Measurements from ENCODE around the gene FLNB.

FLNB gene

GRCh38 chr3:58012302-58012701 is 4.1 kb downstream of the FLNB start:
- no peak for DNase-seq

DNA sequence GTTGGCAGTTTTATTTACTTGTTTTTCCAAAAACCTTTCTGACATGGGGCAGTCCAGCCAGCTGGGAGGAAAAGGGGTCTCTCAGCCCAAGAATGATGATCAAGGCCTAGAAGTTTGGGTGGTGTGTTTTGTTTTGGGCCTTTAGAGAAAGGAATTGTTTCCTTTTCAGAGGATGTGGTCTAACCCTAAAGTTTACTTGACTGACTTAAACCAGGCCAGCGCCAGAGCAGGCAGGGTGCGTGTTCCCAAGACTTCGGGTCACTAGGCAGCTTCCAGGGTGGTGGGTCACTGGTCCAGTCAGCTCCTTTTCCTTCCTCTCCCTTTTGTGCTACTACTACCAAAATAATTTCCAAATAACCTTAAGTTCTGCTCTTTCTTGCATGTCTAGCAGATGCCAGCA is 4.9 kb downstream of the FLNB start:
- no peak for DNase-seq

GRCh38 chr3:58013973-58014649 is 5.9 kb downstream of the FLNB start:
- no peak for DNase-seq

DNA sequence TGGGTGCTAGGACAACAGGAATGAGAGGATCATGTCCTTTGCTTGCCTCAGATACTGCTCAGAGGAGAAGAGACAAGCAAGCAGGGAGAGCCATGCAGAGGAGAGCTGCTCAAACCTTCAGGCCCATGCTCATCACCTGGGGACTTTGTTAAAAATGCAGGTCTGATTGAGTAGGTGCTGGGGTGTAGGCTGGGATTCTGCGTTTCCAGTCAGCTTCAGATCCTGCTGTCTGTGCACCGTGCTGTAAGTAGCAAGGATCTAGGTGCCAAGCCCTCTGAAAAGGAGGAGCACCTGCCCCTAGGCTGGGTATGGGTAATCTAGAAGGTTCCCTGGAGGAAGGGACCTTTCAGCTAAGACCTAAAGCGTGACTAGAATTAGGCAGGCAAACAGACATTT is 7.3 kb downstream of the FLNB start:
- DNase-seq: no peak

DNA sequence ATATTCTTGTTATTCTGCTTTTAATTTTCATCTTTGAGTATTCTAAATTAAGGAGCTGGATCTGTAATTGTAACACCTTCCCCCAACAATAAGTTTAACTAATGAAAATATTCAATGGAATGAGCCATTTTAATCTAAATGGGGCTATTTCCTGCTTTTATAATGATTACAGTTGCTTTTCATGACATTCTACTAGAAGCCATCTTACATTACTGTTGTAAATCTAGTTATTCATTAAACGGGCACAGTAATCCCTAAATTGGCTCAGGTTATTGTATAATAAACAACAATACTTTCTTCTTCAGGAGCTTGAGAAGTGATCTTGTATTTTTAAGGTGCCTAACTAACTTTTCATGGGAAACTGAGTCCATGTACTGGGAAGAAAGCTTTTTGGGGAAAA is 8.5 kb downstream of the FLNB start:
- no peak for DNase-seq

DNA sequence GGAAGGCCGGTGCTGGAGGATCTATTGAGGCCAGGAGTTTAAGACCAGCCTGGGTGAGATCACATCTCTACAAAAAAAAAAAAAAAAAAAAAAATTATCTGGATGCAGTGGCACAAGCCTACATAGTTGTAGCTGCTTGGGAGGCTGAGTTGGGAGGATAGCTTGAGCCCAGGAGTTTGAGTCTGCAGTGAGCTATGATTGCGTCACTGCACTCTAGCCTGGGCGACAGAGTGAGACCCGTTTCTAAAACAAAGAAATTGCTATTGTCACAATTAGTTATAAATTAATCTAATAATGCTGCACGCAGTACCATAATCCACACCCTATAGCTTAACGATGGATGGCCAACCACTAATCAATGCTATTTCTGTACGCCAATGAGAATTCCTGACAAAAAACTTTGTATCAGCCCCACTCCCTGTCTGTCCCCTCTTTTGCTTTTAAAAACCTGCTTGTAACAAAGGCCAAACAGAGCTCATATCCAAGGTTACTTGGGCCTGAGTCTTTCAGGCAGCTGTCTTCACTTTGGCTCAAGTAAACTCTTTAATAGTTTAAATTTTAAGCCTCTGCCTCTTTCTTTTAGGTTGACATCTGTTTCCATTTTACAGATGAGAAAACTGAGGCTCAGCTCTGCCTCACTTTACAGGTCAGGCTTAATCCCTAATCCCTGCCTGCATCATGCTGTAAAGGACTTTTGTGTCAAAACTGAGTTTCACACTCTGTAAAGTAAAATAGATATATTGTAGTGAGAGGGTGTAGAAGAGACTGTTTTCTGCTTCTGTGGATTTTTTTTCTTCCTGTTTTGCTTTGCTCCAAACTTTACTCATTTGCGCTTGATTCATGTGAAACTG is 10.9 kb downstream of the FLNB start:
- DNase-seq: no peak

DNA sequence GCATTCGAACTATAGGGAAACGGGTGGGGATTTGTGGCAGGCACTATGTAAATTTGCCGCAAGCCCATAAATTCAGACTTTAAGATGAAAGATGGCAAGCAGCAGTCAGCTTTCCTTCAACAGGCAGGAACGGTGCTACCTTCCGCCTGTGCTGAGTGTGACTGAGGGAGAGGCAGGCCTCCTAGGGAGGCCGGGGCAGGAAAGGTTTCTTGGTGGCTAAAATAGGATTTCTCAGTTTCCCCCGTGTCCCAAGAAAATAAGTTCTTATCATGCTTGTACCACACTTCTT is 12.5 kb downstream of the FLNB start:
- DNase-seq: no peak

DNA sequence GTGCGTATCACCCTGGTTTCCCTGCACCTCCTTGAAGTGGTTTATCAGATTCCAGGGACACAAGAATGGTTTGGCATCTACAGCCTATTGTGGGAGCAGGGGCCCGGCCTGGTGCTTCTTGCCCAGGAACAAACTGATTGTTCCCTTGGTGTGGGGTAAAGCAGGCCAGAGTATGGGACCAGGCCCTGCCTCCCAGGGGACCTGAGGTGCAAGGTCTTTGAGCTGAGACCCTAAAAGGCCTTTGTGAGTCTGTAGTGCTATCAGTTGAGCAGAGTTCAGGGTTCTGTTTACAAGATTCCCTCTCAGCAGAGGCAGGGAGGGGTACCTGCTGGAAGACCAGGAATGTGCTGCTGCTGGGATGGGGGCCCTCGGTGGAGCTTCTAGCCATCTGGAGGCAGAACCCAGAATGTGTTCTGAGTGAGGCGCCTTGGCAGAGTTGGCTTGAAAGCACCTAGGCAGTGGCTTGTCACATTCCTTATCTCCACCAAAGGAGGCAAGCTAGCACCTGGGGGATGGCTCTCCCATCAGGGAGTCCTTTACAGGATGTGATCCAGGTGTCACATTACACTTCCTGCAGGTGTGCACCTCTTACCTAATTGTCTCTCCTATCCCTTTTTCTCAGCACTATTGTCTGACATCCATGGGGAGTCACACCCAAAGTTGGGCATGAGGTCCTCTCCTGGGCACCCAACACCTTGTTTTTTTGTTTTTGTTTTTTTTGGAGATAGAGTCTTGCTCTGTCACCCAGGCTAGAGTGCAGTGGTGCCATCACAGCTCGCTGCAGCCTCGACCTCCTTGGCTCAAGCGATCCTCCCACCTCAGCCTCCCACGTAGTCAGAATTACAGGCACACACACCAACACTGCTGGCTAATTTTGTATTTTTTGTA is 13.1 kb downstream of the FLNB start:
- no peak for DNase-seq

DNA sequence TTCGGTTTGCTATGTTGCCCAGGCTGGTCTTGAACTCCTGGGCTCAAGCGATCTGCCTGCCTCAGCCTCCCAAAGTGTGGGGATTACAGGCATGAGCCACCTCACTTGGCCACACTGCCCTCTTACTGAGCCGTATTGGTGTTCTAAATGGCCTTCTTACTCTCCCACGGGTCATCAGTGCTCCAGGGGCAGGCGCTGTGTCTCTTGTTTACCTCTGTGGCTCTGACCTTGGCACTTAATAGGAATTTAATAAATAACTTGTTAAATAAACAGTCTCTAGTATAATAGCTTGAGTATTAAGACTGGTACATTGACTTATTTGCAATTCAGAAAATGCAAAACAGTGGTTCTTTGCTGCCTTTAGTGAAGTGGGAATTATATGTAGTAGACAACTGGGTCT is 13.7 kb downstream of the FLNB start:
- no peak for DNase-seq

DNA sequence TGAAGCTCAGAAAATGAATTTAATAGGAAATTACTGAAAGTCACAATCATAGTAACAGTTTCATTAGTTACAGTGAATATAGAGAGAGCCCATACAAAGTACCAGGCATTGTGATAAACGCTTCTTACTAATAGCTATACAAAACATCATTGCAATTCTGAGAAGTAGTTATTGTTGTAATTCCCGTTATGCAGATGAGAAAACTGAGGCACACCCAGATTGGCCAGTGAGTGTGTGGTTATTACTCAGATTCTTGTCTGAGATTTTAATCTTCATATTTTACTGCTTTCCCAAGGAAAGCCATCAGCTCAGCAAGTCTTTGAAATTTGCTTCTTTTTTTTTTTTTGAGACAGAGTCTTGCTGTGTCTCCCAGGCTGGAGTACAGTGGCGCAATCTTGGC is 14.3 kb downstream of the FLNB start:
- DNase-seq: peak; percentile 70

- no peak for DNase-seq
Measured at GRCh38 chr3:58023531-58023930, 15.3 kb downstream of the FLNB start.

GRCh38 chr3:58025406-58025805 is 17.2 kb downstream of the FLNB start:
- no peak for DNase-seq

GRCh38 chr3:58025837-58026569 is 17.8 kb downstream of the FLNB start:
- no peak for DNase-seq

- no peak for DNase-seq
Measured at GRCh38 chr3:58026598-58026997, 18.4 kb downstream of the FLNB start.

DNA sequence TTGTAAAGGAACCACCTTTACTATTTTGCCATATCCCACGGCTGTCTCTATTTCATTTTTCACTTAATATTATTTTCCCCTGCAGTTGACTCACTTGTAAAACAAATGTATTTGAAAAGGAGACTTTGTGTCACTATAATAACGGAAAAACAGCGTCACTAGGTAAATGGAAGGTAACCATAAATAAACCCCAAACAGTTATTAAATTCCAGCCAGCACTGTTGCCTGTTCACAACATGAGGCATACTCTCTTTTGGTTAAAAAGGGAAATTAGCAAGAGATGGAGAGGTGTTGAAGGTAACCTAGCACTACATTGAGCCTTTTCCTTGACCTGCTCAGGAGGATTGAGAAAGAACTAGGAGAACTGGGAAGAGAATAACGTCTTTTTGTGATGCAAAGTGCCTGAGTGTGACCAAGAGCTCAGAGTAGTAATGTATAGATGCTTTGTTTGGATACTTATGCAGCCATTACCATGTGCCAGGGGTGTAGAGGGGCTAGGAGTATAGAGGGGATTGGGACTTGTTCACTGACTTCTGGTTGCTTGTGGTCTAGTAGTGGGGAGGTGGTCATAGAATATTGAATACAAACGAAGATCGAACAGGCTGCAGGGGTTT is 19.6 kb downstream of the FLNB start:
- no peak for DNase-seq

DNA sequence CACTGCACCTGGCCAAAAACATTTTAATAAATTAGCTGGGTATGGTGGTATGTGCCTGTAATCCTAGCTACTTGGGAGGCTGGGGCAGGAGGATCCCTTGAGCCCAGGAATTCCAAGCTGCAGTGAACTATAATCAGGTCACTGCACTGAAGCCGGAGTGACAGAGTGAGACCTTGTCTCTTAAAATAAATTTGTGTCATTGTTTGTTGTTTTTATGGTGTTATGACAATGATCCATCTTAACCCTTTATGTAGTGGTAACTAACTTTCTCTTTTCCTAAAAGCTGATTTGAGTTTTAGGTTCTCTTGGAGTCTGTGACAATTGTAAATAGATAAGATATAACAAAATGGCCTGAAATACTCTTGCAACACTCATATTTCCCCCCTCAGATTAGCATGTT is 20.7 kb downstream of the FLNB start:
- no peak for DNase-seq

DNA sequence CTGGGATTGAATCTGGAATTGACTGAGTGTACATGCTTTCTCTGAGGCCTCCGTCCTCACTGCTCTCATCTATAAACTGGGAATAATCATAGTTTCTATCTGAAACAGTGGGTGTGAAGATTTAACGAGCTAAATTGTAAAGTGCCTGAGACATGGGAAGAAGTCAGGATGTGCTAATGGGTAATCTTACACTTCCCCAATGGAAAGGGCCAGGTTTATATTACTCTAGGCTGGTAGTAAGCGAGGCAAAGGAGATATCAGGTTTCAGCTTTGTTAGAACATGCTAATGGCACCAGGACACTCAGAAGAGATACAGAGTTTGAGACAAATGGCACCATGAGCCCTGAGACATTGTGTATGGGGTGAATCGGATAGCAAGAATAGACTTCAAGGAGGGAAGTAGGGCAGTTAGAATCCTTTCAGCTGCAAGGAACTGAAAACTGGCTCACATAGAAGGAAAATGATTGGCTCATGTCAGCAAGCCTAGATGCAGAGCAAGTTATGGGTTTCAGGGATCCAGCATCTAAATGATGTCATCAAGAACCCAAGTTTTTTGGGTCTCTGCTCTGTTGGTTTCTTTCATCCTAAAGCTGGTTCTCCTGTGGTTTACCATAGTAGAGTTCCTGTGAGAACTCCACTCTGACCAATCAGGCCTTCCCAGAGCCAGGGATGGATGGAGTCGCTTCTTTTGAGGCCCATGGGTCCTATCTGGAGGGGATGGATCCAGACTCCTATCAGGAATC is 21.8 kb downstream of the FLNB start:
- DNase-seq: no peak

- DNase-seq: no peak
Measured at GRCh38 chr3:58032186-58032585, 24.0 kb downstream of the FLNB start.

GRCh38 chr3:58034738-58035523 is 26.7 kb downstream of the FLNB start:
- peak; percentile 83 for DNase-seq

GRCh38 chr3:58035524-58036255 is 27.5 kb downstream of the FLNB start:
- DNase-seq: no peak
